Smooth muscle cell of the brain vasculature (primary cell): ENCODE measurements around the gene PPP2R5B.

ENCODE experiments used
- DNase-seq: peaks from one replicate; pipeline ENCODE4 v3.0.0-alpha.2; 2012; ENCODE audit warnings: low read depth, low spot score

PPP2R5B gene

GRCh38 chr11:64888729-64889511 lies 35.6 kb upstream of the PPP2R5B start:
- no peak for DNase-seq

DNA sequence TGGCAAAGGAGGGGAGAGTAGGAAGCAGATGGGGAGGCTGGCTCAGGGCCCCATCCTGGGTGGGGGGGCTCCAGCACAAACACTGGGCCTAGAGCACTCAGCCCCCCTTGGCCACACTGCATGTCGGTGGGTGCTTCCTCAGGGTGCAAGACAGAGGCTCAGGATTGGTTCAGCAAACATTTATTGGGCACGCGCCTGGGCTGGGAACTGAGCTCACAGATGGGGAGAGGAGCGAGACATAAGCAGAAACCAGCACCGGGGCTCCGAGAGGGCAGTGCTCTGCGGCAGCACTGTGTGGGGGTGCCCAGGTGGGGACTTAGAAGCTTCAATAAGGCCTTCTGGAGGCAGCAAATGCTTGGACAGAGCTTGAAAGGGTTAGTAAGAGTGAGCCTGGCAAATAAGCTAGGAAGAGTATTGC lies 34.0 kb upstream of the PPP2R5B start:
- no peak for DNase-seq

- no peak for DNase-seq
Observed at GRCh38 chr11:64891215-64891848, 33.2 kb upstream of the PPP2R5B start.

DNA sequence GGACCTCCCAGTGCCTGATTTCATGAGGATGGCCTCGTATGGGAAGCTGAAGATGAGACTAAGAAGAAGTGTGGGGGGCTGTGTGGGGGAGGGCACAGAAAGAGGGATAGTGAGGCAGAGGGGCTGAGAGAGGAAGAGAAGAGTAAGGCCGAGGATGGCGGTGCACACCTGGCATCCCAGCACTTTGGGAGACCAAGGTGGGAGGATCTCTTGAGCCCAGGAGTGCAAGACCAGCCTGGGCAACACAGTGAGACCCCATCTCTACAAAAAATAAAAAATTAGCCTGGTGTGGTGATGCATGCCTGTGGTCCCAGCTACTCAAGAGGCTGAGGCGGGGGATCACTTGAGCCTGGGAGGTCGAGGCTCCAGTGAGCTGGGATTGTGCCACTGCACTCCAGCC lies 32.6 kb upstream of the PPP2R5B start:
- DNase-seq: no peak

GRCh38 chr11:64892411-64892831 lies 32.1 kb upstream of the PPP2R5B start:
- DNase-seq: no peak

- DNase-seq: no peak
Observed at GRCh38 chr11:64892838-64893193, 31.7 kb upstream of the PPP2R5B start.

DNA sequence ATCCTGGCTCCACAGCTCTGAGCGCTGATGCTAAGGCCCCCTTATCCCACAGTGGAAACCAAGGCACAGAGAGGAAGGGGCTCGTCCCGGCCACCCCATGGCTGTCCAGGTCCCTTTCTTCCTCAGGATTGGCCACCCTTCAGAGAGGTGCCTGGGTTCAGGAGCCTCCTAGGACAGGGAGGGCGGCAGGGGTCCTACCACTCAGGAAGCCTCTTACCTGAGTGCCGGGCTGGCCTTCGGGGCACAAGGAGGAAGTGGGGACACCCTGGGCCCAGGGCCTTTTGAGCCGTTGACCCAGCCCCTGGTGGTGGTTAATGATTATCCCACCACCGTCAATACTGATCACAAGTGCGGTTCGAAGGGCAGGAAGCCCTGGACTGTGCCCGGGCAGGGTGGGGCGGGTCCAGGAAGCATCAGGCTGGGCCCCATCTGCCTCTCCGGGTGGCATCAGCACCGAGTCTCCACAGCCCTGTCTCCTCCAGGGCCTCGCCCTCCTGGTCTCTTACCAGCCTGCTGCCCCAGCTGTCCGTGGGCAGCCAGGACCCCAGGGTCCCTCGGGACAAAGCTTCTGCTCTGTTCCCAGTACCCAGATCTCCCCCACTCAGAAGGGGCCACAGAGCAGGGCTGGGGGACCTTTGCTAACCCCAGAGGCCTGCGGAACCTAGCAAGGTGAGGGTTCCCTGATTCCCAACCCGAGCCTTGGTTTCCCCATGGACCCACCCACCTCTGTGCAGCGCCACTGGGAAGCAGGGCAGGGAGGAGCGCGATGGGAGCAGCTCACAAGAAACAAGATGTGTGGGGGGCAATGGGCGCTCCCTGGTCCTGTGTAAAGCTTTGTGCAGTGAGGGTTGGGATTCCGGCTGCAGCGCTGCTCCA lies 31.1 kb upstream of the PPP2R5B start:
- no peak for DNase-seq

GRCh38 chr11:64894070-64894811 lies 30.2 kb upstream of the PPP2R5B start:
- DNase-seq: no peak

DNA sequence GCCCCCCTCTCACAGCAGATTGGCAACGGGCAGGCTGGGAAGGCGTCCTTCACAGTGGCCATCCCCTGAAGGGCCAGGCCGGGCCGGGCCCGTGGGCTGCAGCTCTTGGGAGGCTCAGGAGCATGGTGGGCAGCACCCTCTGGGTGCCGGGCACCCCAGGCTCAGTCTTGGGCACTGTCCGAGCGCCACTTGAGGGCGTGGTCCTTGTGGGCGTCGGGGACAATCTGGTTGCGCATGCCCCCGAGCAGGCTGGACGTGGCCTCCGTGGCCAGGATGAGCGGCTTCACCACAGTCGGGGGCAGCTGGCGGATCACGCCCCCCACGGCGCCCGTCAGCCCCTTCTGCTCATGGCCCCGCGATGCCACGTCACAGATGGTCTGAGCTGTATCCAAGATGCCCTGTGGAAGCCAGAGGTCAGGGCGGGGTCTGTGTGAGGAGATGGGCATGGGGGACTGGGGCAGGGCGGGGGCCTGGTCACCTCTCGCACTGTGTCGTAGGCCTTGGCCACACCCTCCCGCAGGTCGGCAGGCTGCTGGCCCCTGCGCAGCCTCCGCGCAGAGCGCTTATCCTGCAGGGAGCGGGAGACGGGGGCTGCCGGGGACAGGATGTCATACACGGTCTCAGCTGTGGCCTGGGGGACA lies 29.6 kb upstream of the PPP2R5B start:
- DNase-seq: no peak

GRCh38 chr11:64896448-64897022 lies 28.0 kb upstream of the PPP2R5B start:
- no peak for DNase-seq

- DNase-seq: no peak
Observed at GRCh38 chr11:64897381-64898075, 27.0 kb upstream of the PPP2R5B start.

DNA sequence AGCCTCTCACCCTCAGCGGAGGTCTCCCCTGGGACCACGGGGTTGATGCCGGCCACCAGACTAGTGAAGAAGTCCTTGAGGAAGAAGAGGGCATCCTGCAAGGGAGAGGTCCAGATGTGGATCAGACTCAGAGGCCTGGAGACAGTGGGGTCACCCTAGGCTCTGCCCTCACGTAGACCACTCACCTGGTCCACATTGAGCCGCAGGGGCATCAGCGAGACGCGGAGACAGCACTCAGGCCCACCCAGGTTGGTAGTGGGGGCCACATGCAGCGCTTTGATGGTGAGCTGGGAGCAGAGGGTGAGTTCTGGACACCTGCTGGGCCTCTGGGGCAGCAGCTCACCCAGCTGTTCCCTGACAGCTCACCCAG lies 26.4 kb upstream of the PPP2R5B start:
- no peak for DNase-seq

DNA sequence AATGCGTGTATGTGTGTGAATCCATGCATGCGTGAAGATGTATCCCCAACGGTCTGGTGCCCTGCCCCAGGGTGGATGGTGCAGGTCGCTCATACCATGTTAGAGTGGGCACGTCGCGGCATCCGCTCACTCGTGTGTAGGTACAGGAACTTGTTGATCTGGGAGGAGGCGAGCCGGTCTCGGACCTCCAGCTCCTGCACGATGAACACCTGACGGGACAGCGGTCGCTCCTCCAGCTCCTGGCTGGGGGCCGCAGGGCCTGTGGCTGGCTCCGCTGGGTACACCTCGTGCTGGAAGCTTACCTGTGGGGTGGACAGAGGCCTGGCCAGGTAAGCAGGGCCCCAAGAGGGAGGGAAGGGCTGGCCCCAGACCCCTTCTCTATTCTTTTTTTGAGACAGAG lies 25.9 kb upstream of the PPP2R5B start:
- DNase-seq: no peak

DNA sequence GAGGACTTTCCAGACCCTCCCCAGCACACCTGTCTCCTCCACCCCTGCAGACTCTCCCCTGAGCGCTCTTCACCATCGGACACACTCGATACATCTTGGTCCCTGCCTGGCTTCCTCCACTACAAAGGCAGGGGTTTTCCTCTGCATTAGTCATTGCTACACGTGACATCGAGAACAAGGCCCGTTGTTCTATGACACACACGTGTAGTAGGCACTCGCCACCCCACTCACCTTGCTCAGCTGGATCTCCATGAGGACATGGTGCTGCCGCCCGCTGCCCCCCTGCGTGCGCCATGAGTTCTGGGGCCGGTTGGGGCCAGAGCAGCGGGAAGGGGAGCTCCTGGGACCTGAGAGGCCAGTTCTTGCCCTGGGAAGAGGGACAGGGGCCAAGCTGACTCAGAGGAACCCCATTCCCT lies 24.2 kb upstream of the PPP2R5B start:
- no peak for DNase-seq

- DNase-seq: no peak
Observed at GRCh38 chr11:64900774-64901173, 23.7 kb upstream of the PPP2R5B start.

- no peak for DNase-seq
Observed at GRCh38 chr11:64902102-64902900, 22.2 kb upstream of the PPP2R5B start.

- DNase-seq: no peak
Observed at GRCh38 chr11:64903291-64903833, 21.1 kb upstream of the PPP2R5B start.

DNA sequence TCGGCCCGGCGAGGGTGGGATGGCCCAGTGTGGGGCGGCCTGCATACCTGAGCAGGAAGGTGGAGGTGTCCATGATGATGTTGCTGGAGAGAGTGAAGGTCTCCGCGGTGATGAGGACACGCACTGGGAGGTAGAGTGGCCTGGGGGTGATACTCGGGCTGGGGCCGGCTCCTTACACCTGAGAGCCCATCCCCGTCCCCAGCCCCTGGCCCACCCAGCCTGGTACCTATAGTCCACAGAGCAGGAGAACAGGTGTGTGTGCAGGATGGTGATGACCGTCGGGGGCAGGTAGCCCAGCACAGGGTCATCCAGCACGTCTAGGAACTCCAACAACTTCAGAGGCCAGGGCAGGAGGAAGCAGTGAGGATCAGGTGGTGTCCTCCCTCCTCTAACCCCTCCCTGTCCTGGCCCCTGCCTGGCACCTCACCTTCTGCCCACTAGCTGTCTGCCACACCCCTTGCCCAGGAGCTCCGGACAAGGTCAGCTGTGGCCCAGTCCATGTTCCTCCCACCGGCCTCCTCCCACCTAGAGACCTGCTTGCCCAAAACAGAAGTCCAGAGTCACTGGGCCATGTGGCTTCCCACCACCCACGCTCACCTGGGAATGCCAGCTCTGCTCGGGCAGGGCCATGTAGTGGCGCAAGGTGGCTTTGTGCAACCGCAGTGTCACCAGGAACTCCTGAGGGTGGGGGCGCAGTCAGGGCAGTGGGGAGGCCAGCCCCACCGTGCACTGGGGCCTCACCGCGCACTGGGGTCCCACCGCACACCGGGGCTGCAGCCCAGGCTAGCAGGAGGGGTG lies 18.8 kb upstream of the PPP2R5B start:
- DNase-seq: no peak

DNA sequence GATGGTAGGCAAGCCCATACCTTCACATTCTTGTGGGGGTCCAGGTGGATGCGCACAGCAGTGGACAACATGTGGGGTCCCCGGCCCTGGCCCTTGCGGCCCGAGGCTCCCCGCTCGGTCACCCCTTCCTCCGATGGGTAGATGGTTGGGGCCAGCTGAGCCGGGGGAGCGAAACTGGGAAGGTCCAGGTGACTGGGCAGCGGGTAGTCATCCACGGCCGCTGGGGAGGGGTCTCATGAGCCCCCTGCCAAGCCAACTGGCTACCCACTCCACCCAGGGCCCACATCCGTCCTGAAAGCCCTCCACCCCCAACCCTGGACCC lies 18.2 kb upstream of the PPP2R5B start:
- DNase-seq: no peak
